GM12878 (cell line): ENCODE results near the gene HINT1. TPM values are rescaled to one million over a fixed set of nuclear protein-coding genes. Genes with fewer than 3 reads are reported as not detected.
A peak's percentile ranks its signal among the peaks of the same experiment; 100 is the strongest.

Source experiments
- ATAC-seq: fragments of 200-7000 bp; cut with Tn5 transposase; 3 replicates; pipeline ENCODE4 v1.9.1; 2020; ENCODE audit warnings: mild to moderate bottlenecking, moderate library complexity
- BruUV-seq: library from RNA; stranded (reverse); fragments of 400-500 nt; replicated peaks from 2 replicates; lab custom pipeline; 2021; lab: Mats Ljungman, UMichigan
- CTCF ChIA-PET: fragments of 300-600 bp; sonication (Branson Sonifier 250); formaldehyde crosslinking; extraction: SDS; loops from one replicate; lab custom pipeline; 2021; ENCODE audit warnings: inconsistent platforms; lab: Yijun Ruan, JAX
- POLR2A ChIA-PET: fragments of 350-600 bp; formaldehyde crosslinking; extraction: SDS; loops from one replicate; lab custom pipeline; 2021; ENCODE audit warnings: inconsistent platforms; lab: Charles Lee
- RAD21 ChIA-PET: fragments of 300-600 bp; sonication (Branson Sonifier 250); formaldehyde crosslinking; loops from one replicate; lab custom pipeline; 2023; ENCODE audit warnings: antibody characterized with exemption; ENCODE audit not compliant: unreplicated experiment; lab: Charles Lee
- SMC1A ChIA-PET: fragments of 300-600 bp; sonication (Branson Sonifier 250); formaldehyde crosslinking; loops from one replicate; lab custom pipeline; 2023; ENCODE audit not compliant: unreplicated experiment, uncharacterized antibody; lab: Charles Lee
- DNase-seq: peaks from one replicate; pipeline ENCODE4 v3.0.0-alpha.2; 2011; ENCODE audit warnings: low read depth, low spot score
- FAIRE-seq: peaks from 3 replicates; lab custom pipeline; 2011; peaks lifted over from hg19 to GRCh38; lab: Jason Lieb, UNC
- H2AFZ ChIP-seq: 2 replicates; pipeline ENCODE4 v1.6.0; 2011; ENCODE audit warnings: low read depth, low read length, control low read depth; ENCODE audit not compliant: control insufficient read depth
- H3K27ac ChIP-seq: 2 replicates; pipeline ENCODE4 v1.5.1; 2011; ENCODE audit warnings: control low read depth; ENCODE audit not compliant: control insufficient read depth, insufficient read depth
- H3K27me3 ChIP-seq, 2 experiments: replicated peaks in 1 of 2; 2 replicates each; pipeline versions ENCODE4 v1.6.0 to v1.6.1; 2011; ENCODE audit warnings: low read length in 1 of 2; ENCODE audit not compliant: control insufficient read depth in 2 of 2, insufficient read depth in 2 of 2
- H3K36me3 ChIP-seq, 2 experiments: 2 replicates each; pipeline ENCODE4 v1.5.1; 2011; ENCODE audit warnings: low read length in 1 of 2; ENCODE audit not compliant: control insufficient read depth in 2 of 2, insufficient read depth in 2 of 2
- H3K4me1 ChIP-seq: 2 replicates; pipeline ENCODE4 v1.6.1; 2011; ENCODE audit warnings: mild to moderate bottlenecking, low read length, moderate library complexity, mixed read lengths; ENCODE audit not compliant: control insufficient read depth, insufficient read depth
- H3K4me2 ChIP-seq: 2 replicates; pipeline ENCODE4 v1.6.0; 2011; ENCODE audit warnings: control low read depth; ENCODE audit not compliant: control insufficient read depth, insufficient read depth
- H3K4me3 ChIP-seq: fragments of 200-600 bp; sonication (generic); 2 replicates; pipeline ENCODE4 v1.5.1; 2016
- H3K79me2 ChIP-seq: 2 replicates; pipeline ENCODE4 v1.6.0; 2011; ENCODE audit warnings: low read length; ENCODE audit not compliant: control insufficient read depth, insufficient read depth
- H3K9ac ChIP-seq: 2 replicates; pipeline ENCODE4 v1.8.0; 2011; ENCODE audit warnings: low read length, control low read depth, mixed read lengths; ENCODE audit not compliant: control insufficient read depth, insufficient read depth
- H3K9me3 ChIP-seq: replicated peaks from 3 replicates; pipeline ENCODE4 v1.5.1; 2011; ENCODE audit warnings: mild to moderate bottlenecking, low read length; ENCODE audit not compliant: control insufficient read depth, insufficient read depth
- H4K20me1 ChIP-seq: 2 replicates; pipeline ENCODE4 v1.6.0; 2011; ENCODE audit not compliant: control insufficient read depth, insufficient read depth
- ATF7 ChIP-seq: fragments of 450-650 bp; IDR thresholded peaks from 2 replicates; pipeline ENCODE4 v1.6.1; 2016; ENCODE audit warnings: low read depth, mild to moderate bottlenecking
- BHLHE40 ChIP-seq, 2 experiments: fragments of 450-650 bp in 1 of 2; IDR thresholded peaks; 2 replicates each; pipeline ENCODE4 v1.6.1; 2011 to 2017; ENCODE audit warnings: low read depth in 2 of 2, borderline replicate concordance in 1 of 2, improper control_type of control experiment in 1 of 2, low read length in 1 of 2, mild to moderate bottlenecking in 1 of 2
- CBX5 ChIP-seq: sonication (generic); IDR thresholded peaks from 2 replicates; pipeline ENCODE4 v1.6.1; 2016; ENCODE audit warnings: low read depth, moderate library complexity, mild to moderate bottlenecking, inconsistent platforms
- ESRRA ChIP-seq: IDR thresholded peaks from 2 replicates; pipeline ENCODE4 v1.6.1; 2012; ENCODE audit warnings: mild to moderate bottlenecking, low read length, improper control_type of control experiment
- NFIC ChIP-seq: IDR thresholded peaks from 2 replicates; pipeline ENCODE4 v1.6.1; 2012; ENCODE audit warnings: low read depth, mild to moderate bottlenecking, inconsistent platforms, low read length, moderate library complexity
- NR2C2 ChIP-seq: IDR thresholded peaks from 2 replicates; pipeline ENCODE4 v1.6.1; 2011; ENCODE audit warnings: borderline replicate concordance, low read depth; ENCODE audit not compliant: control insufficient read depth, insufficient read length
- POLR2AphosphoS2 ChIP-seq: IDR thresholded peaks from 2 replicates; pipeline ENCODE4 v1.6.1; 2011; ENCODE audit warnings: low read depth, mild to moderate bottlenecking, low read length, improper control_type of control experiment, moderate library complexity
- RAD51 ChIP-seq: fragments of 450-650 bp; IDR thresholded peaks from 2 replicates; pipeline ENCODE4 v1.6.1; 2016; ENCODE audit warnings: moderate library complexity, mild to moderate bottlenecking, inconsistent platforms
- SP1 ChIP-seq: IDR thresholded peaks from one replicate; pipeline ENCODE4 v1.6.1; 2011; ENCODE audit warnings: low read depth, low read length
- TARDBP ChIP-seq: IDR thresholded peaks from 2 replicates; pipeline ENCODE4 v1.6.1; 2016; ENCODE audit warnings: borderline replicate concordance
- YY1 ChIP-seq: IDR thresholded peaks from 2 replicates; pipeline ENCODE4 v1.6.1; 2011; ENCODE audit warnings: low read depth, mild to moderate bottlenecking, low read length
- WGBS: methylation state at CpG from one replicate; pipeline ENCODE4 v1.1.6; 2016; ENCODE audit warnings: low lambda C conversion rate; ENCODE audit not compliant: insufficient replicate concordance, insufficient coverage; ENCODE audit errors: missing lambda C conversion rate; 5-methylcytosine and 5-hydroxymethylcytosine counted together
- in situ Hi-C: fragments of 300-500 bp; cut with MboI; formaldehyde crosslinking; loops from 9 replicates; pipeline ENCODE4 v1.14.3; 2018; ENCODE audit warnings: mixed read lengths
- intact Hi-C: fragments of 100-400 bp; cut with micrococcal nuclease; formaldehyde crosslinking; loops from one replicate; pipeline ENCODE4 v1.14.2; 2022; ENCODE audit not compliant: unreplicated experiment
- polyA plus RNA-seq, 11 experiments: library from polyadenylated mRNA; depleted of rRNA in 4 of 11; unstranded in 6 of 11; stranded (reverse) in 5 of 11; fragments of >200 nt; fragmentation: Nextera tagmentation in 4 of 11; fragmentation: Illumina TruSeq in 1 of 11; extraction: Ambion mirVana in 4 of 11; extraction: Trizol in 1 of 11; gene quantifications; 1 replicate in 1 of 11; 2 replicates in 10 of 11; pipeline versions ENCODE4 v1.2.1 to v1.2.3, GENCODE V29; 2011 to 2016; ENCODE audit warnings: inconsistent platforms in 2 of 11, missing spikeins in 2 of 11, low read depth in 1 of 11
- total RNA-seq, 4 experiments: library from RNA; depleted of rRNA in 3 of 4; stranded (reverse); fragments of >200 nt in 3 of 4; fragmentation: Illumina TruSeq in 1 of 4; extraction: Trizol in 1 of 4; gene quantifications; 2 replicates each; pipeline versions ENCODE4 v1.2.1 to v1.2.3, GENCODE V29; 2013 to 2021
- TF ChIP-seq, protein P1 (sequence below): IDR thresholded peaks from 2 replicates; pipeline ENCODE4 v1.6.1; 2012; ENCODE audit warnings: mild to moderate bottlenecking, low read depth, low read length
- TF ChIP-seq, protein P2 (sequence below): fragments of 450-650 bp; IDR thresholded peaks from 2 replicates; pipeline ENCODE4 v1.6.1; 2016; ENCODE audit warnings: mild to moderate bottlenecking
- TF ChIP-seq, protein P3 (sequence below): fragments of 450-650 bp; formaldehyde crosslinking; IDR thresholded peaks from 2 replicates; pipeline ENCODE4 v1.4.0; 2022; ENCODE audit warnings: mild to moderate bottlenecking, moderate library complexity

The HINT1 gene
- total and polyA plus RNA-seq, 10 of the 15 experiments (the other 5 are each of a cell fraction or from before 2014, with no cell fraction given) = 253 to 997 (median 562) TPM

DNA sequence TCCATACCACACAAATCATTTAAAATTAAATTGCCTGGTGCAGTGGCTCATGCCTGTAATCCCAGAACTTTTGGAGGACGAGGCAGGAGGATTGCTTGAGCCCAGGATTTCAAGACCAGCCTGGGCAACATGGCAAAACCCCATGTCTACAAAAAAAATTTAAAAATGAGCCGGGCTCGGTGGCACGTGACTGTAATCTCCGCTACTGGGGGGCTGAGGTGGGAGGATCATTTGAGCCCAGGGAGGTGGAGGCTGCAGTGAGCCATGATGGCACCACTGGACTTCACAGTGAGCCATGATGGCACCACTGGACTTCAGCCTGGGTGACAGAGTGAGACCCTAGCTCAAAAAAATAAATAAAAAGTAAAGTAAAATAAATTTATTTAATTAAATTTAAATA lies 46.6 kb upstream of the HINT1 start:
- Histone ChIP-seq H2AFZ (no peak overlapping the region), H3K4me3 (peak overlapping the region; percentile 84), H3K4me1 (peaks cover 16% of the 10 kb centered on the region; the same call in 1 of the 2 replicates), H3K9ac (peak overlapping the region; percentile 76), H3K9me3 (no peaks in the 10 kb centered on the region), H3K27me3 (no peaks in the 10 kb centered on the region), H4K20me1 (no peaks in the 10 kb centered on the region), H3K36me3 (no peaks in the 10 kb centered on the region), H3K4me2 (peak overlapping the region; percentile 84), H3K79me2 (peaks cover 67% of the 10 kb centered on the region), H3K27ac (peak overlapping the region; percentile 94)
- DNase-seq = no peak
- ChIA-PET RAD21 (interaction anchor here (1.3 to 10.7 kb wide), 10 partner anchors 12 to 173 kb away, joined by 3 to 302 read pairs (median 26); partner anchors contain the start of gene CDC42SE2), CTCF (interaction anchor here (1.0 to 6.1 kb wide), 9 partner anchors 10 to 170 kb away, joined by 3 to 33 read pairs (median 6); partner anchors contain the start of genes CDC42SE2 and HINT1), POLR2A (interaction anchor here (1.1 to 19.3 kb wide), 9 partner anchors 13 to 183 kb away, joined by 4 to 309 read pairs (median 6); partner anchors contain the start of gene CDC42SE2), SMC1A (interaction anchor here (1.0 to 26.7 kb wide), 7 partner anchors 12 to 203 kb away, joined by 3 to 1218 read pairs (median 5); partner anchors contain the start of gene CDC42SE2)
- no TSS peak for BruUV-seq
- WGBS = 50% methylated on average over 5 of the region's 5 CpGs
- peak; percentile 12 for ATAC-seq
- in situ Hi-C loops (loop anchor here (5.0 kb wide), 1 partner anchor 171 kb away; no protein-coding TSS in a partner anchor), intact Hi-C loops (no loop called here)
- no peak for FAIRE-seq
- no peak for TF ChIP-seq NR2C2
- no peak for TF ChIP-seq POLR2AphosphoS2
- TF ChIP-seq, protein P1, sequence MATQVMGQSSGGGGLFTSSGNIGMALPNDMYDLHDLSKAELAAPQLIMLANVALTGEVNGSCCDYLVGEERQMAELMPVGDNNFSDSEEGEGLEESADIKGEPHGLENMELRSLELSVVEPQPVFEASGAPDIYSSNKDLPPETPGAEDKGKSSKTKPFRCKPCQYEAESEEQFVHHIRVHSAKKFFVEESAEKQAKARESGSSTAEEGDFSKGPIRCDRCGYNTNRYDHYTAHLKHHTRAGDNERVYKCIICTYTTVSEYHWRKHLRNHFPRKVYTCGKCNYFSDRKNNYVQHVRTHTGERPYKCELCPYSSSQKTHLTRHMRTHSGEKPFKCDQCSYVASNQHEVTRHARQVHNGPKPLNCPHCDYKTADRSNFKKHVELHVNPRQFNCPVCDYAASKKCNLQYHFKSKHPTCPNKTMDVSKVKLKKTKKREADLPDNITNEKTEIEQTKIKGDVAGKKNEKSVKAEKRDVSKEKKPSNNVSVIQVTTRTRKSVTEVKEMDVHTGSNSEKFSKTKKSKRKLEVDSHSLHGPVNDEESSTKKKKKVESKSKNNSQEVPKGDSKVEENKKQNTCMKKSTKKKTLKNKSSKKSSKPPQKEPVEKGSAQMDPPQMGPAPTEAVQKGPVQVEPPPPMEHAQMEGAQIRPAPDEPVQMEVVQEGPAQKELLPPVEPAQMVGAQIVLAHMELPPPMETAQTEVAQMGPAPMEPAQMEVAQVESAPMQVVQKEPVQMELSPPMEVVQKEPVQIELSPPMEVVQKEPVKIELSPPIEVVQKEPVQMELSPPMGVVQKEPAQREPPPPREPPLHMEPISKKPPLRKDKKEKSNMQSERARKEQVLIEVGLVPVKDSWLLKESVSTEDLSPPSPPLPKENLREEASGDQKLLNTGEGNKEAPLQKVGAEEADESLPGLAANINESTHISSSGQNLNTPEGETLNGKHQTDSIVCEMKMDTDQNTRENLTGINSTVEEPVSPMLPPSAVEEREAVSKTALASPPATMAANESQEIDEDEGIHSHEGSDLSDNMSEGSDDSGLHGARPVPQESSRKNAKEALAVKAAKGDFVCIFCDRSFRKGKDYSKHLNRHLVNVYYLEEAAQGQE = no peak
- no peak for TF ChIP-seq CBX5
- TF ChIP-seq TARDBP = no peak
- TF ChIP-seq, protein P2, sequence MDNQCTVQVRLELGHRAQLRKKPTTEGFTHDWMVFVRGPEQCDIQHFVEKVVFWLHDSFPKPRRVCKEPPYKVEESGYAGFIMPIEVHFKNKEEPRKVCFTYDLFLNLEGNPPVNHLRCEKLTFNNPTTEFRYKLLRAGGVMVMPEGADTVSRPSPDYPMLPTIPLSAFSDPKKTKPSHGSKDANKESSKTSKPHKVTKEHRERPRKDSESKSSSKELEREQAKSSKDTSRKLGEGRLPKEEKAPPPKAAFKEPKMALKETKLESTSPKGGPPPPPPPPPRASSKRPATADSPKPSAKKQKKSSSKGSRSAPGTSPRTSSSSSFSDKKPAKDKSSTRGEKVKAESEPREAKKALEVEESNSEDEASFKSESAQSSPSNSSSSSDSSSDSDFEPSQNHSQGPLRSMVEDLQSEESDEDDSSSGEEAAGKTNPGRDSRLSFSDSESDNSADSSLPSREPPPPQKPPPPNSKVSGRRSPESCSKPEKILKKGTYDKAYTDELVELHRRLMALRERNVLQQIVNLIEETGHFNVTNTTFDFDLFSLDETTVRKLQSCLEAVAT = no peak
- peak; percentile 41; the same call in 1 of the 2 replicates for TF ChIP-seq YY1
- no peak for TF ChIP-seq NFIC
- peak; percentile 89 for TF ChIP-seq RAD51
- peak; percentile 46 to 90; a peak in 2 of 4 replicates for TF ChIP-seq BHLHE40 (IDR thresholded peaks at IDR 0.05; ENCODE audit: borderline replicate concordance in 1 of 2, low read depth in 2 of 2, low read length in 1 of 2)
- TF ChIP-seq SP1 = no peak
- TF ChIP-seq, protein P3, sequence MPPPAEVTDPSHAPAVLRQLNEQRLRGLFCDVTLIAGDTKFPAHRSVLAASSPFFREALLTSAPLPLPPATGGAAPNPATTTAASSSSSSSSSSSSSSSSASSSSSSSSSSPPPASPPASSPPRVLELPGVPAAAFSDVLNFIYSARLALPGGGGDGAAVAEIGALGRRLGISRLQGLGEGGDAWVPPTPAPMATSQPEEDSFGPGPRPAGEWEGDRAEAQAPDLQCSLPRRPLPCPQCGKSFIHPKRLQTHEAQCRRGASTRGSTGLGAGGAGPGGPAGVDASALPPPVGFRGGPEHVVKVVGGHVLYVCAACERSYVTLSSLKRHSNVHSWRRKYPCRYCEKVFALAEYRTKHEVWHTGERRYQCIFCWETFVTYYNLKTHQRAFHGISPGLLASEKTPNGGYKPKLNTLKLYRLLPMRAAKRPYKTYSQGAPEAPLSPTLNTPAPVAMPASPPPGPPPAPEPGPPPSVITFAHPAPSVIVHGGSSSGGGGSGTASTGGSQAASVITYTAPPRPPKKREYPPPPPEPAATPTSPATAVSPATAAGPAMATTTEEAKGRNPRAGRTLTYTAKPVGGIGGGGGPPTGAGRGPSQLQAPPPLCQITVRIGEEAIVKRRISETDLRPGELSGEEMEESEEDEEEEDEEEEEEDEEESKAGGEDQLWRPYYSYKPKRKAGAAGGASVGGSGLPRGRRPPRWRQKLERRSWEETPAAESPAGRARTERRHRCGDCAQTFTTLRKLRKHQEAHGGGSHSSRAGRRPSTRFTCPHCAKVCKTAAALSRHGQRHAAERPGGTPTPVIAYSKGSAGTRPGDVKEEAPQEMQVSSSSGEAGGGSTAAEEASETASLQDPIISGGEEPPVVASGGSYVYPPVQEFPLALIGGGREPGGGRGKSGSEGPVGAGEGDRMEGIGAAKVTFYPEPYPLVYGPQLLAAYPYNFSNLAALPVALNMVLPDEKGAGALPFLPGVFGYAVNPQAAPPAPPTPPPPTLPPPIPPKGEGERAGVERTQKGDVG (CRISPR knock-in tag) = no peak
- no peak for TF ChIP-seq ATF7
- TF ChIP-seq ESRRA = no peak
